Inferior parietal cortex (tissue), 1 donor: ENCODE data around the gene CEP76.
"Not testable (repeated sequence)": the region's sequence is repeated elsewhere in the genome, so short reads cannot be mapped to it uniquely, and the experiment has no call there.

Experiments
- DNase-seq: peaks from one replicate; pipeline ENCODE4 v3.0.0-alpha.2; 2016; ENCODE audit errors: extremely low spot score

The CEP76 gene

DNA sequence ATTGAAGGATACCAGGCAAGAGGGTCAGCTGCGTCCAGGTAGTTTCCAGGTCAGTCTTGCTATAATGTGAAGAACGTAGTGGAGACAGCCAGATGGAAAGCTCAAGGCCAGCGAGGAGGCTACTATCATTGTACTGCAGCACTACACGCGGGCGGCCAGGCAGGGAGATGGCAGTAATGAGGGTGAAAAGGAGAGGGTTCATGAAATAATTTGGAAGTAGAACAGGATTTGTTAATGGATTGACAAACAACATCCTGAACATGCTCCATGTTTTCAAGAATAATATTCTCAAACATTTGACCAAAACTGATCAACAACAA lies 61.7 kb downstream of the CEP76 start:
- no peak for DNase-seq

DNA sequence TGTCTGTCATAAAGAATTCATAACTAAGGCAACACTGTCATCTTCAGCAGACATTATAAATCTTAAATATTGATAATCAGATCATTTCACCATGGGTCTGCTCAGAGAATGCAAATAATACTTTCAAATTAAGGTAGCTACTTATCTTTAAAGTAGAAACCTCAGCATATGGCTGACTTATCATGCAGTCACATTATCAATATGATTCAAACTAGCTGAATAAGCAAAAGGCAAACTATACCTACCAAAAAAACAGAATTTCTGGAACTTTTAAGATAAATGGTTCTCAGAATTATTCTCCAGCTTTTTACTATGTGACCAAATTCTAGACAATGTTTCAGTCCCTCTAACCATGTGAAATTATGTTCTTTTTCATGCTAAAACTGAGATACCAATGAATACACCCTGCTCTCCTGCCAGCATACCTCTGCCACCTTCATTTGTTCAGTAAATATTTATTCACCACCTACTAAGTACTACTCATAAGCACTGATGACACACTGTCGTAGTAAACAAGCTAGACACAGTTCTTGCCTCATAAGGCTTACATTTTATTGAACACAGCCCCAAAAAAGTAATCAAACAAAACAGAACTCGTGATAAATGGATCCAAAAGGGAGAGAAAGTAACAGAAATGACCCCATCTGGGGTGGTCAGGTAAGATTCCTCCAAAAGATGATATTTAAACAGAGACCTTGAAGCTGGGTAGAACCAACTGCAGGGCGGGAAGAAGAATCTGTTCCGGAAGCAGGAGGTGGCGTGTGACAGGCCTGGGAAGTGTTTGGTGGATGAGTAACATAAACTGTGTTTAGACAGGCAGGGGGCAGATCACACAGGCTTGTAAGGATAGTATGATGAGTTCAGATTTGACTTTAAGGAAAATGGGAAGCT lies 62.3 kb downstream of the CEP76 start:
- DNase-seq, result no peak

DNA sequence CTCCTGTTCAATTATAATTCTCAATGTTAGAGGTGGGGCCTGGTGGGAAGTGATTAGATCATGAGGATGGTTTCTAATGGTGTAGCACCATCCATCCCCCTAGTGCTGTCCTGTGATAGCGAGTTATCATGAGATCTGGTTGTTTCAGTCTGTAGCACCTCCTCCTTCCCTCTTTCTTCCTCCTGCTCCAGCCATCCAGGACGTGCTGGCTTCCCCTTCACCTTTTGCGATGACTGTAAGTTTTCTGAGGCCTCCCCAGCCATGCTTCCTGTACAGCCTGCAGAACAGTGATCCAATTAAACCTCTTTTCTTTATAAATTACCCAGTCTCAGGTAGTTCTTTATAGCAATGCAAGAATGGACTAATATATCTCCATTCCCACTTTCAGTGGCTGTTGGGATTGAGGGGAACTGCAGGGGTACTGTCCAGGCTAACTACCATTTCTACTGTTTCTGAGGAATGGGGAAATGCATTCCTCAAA lies 63.8 kb downstream of the CEP76 start:
- DNase-seq, result no peak

DNA sequence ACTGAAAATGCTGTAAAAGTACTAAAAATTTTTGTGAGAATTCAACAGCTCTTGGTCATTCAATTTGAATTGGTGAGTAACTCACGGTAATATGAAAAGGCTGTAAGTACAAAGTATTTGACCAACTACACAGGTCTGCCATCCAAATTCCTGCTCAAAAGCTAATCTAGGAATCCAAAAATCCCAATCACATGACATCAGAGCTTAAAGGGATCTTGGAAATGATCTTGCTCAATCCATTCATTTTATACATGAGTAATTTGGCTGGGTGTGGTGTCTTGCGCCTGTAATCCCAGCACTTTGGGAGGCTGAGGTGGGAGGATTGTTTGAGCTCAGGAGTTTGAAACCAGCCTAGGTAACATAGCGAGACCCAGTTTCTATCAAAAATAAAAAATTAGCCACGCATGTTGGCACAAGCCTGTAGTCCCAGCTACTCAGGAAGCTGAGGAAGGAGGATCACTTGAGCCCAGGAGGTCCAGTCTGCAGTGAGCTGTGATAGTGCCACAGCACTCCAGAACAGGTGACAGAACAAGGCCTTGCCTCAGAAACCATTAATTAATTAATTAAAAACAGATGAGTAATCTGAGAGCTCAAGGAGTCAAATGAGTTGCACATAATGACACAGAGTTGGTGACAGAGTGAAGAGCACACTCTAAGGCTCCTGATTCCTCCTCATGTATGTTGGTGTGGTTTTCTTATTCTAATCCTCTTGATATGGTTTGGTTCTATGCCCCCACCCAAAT lies 64.5 kb downstream of the CEP76 start:
- no peak for DNase-seq

DNA sequence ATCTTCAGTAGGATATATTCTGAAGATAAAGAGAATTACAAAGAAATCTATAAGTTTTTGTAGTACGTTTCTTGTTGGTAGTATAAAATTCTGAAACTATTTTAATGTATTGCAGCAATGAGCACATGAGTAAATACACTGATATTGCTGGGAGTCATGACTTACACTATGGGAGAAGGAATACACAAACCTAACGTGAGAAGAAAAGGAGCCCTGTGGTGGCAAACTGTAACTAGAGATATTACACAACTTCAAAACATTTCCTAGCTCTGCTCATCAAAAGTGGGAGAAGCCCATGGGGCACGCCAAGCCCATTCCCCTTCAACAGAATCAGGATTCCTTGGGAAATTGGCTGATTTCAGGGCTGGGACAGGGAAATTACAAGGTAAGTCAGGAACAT lies 65.1 kb downstream of the CEP76 start:
- DNase-seq, result no peak

DNA sequence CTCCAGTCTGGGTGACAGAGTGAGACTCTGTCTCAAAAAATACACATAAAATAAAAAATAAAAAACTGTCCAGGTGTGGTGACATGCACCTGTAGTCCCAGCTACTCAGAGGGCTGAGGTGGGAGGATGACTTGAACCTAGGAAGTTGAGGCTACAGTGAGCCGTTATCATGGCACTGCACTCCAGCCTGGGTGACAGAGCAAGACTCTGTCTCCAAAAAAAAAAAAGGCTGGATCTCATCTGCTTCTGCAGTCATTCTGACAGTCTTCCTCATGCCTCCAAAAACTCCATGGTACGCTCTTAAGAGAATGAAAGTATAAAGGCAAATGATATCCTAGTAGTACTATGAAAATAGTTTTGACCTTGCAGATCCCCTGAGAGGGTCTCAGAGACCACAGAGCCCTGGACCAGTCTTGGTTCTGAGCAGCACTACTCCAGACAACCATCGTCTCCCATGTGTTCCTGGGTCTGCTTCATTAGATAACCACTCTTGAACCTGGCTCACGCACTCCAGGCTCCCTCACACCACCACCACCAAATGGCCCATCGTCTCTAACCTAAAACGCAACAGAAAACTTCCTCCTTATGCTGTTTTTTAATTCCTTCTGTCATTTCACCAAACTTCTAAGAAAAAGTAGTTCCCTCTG lies 70.6 kb downstream of the CEP76 start:
- DNase-seq, result no peak

DNA sequence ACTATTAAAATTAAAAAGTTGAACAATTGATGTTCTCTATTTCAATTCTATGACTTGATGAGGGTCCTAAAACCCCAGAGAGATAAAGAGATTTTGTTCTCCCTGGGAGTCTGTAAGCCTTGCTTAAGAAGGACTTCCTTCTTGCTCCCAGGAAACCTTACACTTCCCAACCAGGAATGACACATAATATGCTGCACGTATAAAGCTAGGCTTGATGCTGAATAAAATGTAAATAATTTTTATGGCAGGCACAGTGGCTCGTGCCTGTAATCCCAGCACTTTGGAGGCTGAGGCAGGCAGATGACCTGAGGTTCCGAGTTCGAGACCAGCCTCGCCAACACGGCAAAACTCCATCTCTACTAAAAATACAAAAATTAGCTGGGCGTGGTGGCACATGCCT lies 72.4 kb downstream of the CEP76 start:
- DNase-seq, result no peak

DNA sequence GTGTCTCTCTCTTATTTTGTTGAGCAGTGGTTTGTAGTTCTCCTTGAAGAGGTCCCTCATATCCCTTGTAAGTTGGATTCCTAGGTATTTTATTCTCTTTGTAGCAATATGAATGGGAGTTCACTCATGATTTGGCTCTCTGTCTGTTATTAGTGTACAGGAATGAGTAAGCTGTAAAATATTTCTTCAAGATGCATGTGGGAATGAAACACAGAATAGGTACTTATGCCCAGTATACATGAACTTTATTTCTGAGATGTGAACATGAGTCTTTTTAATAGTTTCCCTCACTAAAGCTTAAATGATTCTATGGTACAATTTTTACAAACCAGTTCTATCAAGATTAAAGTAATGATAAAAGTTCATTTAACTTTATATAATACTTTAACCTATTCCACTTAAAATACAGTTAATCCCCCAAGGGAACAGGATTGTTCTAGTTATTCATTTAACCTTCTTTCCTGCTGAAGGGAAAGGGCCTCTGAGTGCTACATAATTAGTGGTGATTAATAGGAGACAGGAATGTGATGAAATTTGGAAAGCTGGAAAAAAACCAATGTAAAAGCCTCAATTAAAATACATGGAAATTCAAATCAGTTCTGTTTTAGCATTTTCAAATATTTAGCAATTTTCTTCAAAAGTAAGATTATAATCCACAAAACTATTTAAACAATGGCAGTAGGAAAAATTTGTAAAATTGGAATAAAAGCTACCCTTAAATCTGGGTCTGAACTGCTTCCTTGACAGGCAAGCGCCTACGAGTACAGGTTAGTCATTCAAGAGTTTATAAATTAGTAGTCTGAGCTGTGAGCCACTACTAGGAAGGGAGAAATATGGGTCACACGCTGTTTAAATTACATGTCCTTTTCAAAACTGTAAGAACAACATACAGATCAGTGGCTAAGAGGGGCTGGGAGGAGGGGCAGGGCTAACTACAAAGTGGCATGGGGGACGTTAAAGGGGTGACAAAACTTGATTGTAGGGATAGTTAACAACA lies 73.5 kb downstream of the CEP76 start:
- no peak for DNase-seq

DNA sequence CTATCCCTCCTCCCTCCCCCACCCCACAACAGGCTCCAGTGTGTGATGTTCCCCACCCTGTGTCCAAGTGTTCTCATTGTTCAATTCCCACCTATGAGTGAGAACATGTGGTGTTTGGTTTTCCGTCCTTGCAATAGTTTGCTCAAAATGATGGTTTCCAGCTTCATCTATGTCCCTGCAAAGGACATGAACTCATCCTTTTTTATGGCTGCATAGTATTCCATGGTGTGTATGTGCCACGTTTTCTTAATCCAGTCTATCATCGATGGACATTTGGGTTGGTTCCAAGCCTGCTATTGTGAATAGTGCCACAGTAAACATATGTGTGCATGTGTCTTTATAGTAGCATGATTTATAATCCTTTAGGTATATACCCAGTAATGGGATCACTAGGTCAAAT lies 75.3 kb downstream of the CEP76 start:
- DNase-seq, result not testable (repeated sequence)

DNA sequence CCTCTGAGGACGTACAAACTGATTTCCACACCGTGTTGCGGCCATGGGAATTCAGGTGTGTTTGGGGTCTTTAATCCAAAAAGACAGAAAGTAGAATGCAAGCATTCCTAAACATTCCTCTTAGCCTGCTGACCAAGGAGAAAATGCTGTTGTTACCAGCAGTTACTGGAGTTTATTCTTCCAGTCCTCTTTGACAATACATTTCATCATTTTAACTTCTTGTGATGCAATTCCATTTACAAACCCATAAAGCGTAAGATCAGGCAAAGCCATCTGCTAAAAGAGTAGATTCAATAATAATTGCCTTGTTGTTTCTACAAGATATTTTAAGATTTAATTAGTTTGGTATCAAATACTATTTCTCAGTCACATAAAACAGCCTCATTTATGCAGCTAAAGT lies 77.3 kb downstream of the CEP76 start:
- no peak for DNase-seq
